GM18873 (cell line): ENCODE measurements around the gene COMMD3.
"Not testable (repeated sequence)": the region's sequence is repeated elsewhere in the genome, so short reads cannot be mapped to it uniquely, and the experiment has no call there.

Experiments used
- ATAC-seq: cut with Tn5 transposase; IDR thresholded peaks from one replicate; pipeline ENCODE4 v1.9.1; 2021; ENCODE audit warnings: mild to moderate bottlenecking, moderate library complexity, moderate number of reproducible peaks; ENCODE audit not compliant: unreplicated experiment, low FRiP score

COMMD3 gene

DNA sequence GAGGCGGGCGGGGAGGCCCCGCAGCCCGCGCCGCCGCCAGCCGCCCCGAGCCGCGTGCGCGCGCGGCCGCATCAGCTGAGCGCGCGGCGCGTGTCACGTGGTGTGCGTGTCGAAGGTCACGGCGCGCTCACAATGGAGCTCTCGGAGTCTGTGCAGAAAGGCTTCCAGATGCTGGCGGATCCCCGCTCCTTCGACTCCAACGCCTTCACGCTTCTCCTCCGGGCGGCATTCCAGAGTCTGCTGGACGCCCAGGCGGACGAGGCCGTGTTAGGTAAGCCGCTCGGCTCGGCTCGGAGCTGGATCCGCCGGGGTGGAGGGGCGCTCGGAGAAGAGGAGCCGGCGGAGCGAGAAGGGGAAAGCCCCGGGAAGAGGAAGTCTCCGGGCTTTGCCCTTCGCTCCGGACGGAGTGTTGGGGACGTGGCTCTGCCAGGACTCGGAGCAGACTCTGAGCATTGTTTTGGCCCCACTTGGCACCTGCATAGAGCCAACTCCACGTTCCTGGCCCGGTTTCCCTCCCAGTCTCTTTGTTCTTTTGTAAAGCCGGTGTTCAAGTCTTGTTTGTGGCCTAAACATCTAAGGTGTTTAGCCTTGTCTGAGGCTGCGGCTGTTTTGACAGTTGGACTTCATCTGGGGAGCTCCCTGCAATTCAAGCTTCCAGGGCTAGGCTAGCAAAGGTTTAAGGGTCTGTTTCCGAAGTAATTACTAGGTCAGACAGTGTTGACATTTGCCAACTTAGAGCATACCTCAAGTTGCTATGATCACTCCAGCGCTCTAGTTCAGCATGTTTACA, at the start of gene COMMD3:
Gene COMMD3, plus strand, starts transcription at position 103 of the 790 bp plus-strand sequence. Its CDS starts 30 bp downstream, at position 133.
- ATAC-seq: peak; percentile 61

DNA sequence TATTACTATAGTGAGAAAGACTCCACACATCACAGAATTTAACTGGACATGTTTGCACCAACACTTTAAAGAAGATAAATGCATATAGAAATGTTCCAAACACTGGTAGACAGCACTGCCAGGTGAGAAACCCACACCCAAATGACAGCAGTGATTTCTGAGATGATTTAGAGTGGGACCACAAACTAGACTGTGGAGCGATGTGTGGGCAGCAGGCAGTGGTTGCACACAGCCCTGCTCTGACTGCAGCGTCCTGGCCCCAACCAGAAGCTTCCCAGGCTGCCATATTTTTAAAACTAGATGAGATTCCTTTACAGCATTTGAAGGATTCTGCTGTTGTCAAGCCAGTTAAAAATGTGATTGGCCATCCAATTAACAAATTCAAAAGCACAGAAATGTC, 47.7 kb upstream of the COMMD3 start:
- no peak for ATAC-seq

DNA sequence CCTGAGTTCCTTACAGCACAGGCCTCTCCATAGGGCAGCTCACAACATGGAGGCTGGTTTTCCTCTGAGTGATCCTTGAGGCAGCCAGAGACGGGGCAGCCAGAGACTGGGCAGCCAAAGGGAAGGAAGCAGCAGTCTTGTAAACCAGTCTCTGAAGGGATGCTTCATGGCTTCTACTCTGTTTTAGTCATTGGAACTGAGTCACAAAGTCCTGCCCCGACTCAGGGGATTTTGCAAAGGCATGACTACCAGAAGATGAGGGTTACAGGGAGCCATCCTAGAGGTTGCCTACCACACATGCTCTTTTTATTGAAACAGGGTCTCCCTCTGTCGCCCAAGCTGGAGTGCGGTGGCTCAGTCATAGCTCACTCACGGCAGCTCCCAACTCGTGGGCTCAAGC, 44.4 kb upstream of the COMMD3 start:
- ATAC-seq: no peak

DNA sequence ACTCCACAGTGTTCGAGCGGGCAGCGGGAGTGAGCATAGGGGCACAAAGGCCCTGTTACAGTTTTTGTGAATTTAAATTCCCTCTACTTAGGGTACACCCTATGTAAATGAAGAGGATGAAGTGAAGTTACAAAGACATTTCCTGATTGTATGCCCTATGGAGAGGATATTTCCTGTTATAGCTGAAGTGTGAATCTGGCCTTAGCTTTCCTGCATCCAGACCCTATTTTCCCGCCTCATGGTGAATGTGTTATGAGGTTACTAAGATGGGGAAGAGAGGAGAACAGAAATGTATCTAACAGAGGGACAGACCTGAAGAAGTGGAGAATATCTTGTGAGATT, 37.8 kb upstream of the COMMD3 start:
- no peak for ATAC-seq

DNA sequence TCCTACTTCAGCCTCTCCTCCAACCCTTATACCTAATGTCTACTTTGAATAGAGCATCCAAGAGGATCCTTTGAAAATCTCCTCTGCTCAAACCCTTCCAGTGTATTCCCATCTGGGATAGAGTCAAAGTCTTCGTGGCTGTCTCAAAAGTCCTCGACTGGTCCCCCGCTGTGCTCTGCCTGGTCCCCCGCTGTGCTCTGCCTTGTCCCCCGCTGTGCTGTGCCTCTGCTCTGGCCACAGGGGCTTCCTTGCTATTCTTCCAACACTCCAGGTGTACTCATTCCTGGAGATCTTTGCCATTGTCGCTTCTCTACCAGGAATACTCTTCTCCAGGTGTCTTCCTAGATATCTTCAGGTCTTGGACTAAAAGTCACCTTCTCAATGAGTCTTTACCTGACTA, 36.1 kb upstream of the COMMD3 start:
- ATAC-seq: no peak

DNA sequence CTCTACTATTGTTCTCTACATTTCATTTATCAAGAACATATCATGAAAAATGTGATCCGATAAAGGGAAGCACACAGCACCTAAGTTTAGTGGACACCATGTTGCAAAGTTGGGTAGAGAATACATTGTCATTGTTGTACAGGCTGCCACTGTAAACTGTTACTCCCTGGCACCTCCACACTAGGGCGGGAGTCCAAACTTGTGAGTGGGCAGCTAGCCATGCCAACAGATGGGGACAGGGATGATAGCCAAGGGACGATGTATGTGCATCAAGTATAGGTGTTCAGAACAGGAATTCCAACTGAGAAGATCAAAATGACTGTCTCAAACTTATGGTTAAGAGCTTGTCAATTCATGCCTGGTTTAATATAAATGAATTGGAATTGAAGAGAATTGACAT, 31.1 kb upstream of the COMMD3 start:
- ATAC-seq: no peak

DNA sequence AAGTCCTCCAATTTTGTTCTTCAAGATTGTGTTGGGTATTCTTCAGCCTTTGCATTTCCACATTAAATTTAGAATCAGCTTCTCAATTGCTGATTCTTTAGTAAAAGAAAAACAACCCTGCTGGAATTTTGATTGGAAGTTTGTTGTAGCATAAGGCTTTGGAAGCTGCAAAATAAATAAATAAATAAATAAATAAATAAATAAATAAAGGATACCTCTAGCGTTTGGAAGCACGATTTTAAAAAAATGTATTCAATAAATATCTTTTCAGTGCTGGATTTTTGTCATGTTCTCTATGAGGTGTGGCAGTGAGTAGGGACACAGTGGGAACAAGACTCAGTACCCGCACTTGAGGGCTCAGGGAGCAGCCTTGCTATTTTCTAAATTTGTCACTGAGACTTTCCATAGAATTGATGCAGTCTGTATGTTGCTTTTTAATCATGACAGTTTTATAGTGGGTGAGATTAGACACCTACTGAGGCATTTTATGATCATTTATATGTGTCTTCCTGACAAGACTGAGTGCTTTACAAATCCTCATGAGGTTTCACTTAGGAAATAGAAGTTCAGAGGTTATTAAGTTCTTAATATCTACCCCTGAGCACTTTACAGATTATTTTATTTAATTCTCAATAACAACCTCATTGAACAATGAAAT, 22.3 kb upstream of the COMMD3 start:
- no peak for ATAC-seq

DNA sequence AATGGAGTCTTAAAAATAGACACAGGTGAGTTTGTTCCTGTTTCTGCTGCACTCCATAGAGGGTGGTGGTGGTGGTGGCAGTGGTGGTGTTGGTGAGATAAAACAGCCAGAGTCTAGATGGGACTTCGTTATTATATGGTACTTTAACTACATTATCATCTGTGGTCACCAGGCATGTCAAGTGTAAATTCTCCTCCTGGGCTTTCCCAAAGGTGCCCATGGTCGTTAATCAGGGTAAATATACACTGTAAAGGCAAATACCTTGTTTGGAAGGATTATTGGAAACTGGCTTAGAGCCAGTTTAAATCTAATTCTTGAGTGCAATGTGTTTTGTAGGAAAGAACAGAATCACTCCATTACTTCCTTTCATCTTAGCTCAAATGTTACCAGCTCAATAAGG, 21.5 kb upstream of the COMMD3 start:
- no peak for ATAC-seq

DNA sequence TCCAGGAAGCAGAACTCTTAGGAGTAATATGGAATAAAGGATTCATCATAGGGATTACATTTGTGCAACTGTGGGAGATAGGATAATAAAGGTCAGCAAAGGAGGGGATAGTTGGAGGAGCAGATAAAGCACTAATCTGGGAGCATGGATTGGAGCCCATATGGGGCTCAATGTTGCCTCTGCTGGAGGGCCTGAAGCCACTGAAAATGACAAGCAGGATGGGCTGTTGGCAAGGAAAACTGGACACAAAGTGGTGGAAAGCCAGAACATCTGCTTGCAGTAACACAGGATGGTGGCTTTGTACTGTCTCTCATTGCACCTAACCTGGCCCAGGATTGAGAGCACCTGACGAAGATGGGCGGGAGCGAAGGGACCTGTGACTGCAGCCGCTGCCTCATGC, 15.0 kb upstream of the COMMD3 start:
- no peak for ATAC-seq

DNA sequence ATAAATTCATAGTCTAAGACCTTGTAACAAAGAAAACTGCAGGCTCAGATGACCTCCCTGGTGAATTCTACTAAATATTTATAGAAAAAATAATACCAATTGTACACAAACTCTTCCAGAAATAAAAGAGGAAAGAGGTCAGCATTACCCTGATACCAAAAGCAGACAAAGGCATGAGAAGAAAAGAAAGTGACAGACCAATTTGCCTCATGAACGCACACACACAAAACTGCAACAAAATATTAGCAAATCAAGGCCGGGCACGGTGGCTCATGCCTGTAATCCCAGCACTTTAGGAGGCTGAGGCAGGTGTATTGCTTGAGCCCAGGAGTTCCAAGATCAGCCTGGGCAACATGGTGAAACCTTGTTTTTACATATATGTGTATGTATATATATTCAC, 12.7 kb upstream of the COMMD3 start:
- no peak for ATAC-seq

DNA sequence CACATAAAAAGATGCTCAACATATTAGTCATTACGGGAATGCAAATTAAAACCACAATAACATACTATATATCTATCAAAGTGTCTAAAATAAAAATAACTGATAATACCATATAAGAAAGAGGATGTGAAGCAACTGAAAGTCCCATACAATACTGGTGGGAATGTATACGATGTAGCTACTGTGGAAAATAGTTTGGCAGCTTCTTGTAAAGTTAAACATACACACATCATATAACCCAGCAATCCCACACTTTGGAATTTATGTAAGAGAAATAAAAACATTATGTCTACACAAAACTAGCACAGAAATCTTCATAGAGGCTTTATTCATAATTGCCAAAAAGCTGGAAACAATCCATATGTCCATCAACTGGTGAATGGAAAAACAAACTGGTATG, 10.5 kb upstream of the COMMD3 start:
- ATAC-seq: no peak

DNA sequence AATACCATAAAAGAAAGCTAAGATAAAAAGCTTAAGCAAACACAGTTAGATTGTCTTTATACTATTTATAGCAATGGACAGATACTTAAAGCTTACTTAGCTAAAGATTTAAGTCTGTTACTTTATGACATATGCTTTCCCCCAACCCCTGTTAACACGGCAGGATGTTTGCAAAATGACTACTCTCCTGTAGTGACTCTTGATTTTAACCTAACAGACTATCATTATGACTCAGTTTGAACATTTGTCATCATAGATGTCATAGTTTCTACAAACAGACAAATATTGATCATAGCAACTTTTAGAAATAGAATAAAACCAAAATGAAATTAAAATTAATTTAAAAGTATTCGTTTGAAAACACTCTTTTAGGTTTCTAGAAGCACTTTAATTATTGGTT, 7.8 kb upstream of the COMMD3 start:
- ATAC-seq: peak; percentile 94

DNA sequence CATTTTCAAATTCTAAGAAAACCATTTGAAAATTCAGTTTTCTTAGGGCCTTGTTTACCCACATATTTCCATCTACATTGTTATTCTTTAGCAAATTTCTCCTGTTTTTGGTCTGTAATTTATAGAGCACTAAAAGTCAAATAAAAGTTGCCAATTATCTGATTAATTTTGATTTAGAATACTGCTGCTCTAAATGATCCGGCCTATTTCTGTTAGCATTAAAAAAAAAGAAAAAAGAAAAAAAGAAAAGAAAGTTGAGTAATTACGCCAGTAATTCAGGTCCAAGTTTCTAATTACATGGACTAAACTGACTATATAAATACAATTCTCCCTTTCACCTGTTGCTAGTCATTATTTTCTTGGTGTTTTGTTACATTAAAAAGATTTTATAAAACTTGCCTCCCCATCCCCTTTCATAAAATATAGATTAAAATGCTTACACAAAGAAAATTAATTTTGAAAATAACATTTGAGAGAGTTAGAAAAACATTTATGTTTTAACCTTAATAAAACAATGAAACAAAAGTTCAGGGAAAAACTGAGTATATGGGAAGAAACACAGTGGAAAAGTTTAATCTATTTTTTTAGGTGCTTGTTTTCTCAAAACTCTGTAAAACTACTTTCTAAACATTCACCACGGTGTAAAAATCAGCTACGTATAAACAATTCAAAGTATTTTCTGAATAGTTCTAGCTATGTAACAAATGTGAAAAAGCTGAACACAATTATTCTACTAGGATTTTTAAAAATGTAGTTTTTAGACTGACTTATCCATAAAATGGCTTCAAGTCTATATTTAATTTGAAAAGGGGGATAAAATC, 6.8 kb upstream of the COMMD3 start:
- ATAC-seq: no peak

DNA sequence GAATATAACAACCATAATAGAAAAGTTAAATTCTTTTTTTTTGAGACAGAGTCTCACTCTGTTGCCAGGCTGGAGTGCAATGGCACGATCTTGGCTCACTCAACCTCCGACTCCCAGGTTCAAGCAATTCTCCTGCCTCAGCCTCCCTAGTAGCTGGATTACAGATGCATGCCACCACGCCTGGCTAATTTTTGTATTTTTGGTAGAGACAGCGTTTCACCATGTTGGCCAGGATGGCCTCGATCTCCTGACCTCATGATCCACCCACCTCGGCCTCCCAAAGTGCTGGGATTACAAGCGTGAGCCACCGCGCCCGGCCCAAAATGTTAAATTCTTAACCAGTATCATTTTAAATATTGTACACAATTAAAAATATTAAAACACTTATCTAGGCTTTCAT, 6.2 kb upstream of the COMMD3 start:
- ATAC-seq: not testable (repeated sequence)

DNA sequence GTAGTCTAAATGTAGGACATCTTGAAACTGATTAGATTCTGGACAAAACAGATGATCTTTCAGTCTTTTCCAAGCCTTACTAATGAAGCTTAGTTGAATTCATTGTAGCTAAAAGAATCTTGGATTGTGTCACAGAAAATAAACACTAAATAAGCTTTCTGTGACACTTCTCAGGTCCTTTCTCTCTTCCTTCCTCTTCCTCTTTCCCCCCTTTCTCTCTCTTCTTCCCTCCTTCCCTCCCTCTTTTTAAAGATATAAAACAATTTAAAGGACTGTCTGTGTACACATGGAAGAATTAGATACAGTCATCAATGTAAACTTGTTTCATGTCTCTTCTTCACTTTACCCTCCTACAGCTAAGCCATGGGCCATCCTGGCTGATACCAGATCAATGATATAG, 5.3 kb upstream of the COMMD3 start:
- no peak for ATAC-seq

DNA sequence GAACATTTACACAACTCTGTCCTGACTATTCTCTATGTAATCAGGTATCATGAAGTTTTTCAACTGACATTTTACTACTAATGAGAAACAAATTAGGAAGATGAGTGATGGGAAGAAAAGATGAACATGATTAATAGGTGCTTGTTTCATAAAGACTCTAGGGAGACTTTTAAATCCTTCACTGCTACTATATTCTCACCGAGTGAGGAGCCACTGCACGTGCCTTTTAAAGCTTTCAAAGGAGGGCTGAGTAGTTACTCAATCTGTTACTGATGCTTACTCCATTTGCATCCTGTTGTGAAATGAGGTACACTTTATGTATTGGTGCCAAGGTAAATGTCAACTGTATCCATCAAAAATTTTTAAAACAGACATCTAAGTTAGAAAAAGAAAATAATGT, 1.3 kb upstream of the COMMD3 start:
- ATAC-seq: no peak

DNA sequence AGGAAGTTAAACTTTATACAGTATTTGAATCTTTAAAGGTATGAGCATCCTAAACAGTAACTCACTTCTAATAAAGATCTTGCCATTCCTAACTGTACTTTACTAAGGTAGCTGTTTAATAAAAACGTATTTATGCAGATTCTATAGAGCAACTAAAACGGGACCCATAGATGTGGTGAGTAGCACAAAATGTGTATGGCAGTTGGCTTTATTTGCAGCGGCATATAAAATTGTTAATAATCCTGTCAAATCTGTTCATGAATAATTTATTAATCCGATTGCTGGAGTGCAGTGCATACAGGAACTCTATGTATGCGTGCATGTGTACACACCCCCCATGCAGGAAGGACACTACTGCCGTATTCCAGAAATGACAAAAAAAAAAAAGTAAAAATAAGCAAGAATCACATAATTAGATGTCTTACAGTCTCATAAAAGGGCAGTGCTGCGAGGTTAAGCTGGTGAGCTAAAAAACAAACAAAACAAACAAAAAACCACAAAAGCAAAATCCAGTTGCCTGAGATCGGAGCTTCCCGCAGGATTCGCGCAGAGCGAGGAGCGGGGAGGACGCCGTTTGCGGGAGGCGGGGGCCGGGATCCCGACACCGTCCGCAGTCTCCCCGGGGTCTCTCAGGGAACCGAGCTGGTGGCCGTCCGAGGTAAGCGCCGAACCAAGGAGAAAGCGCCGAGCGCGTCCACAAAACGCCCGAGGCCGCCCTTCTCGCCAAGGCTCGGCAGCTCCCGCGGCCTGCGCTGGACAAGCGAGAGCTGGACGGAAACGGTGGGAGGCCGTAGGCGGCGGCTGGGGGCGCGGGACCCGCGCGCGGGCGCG, 518 bp upstream of the COMMD3 start:
- ATAC-seq: peak; percentile 8

DNA sequence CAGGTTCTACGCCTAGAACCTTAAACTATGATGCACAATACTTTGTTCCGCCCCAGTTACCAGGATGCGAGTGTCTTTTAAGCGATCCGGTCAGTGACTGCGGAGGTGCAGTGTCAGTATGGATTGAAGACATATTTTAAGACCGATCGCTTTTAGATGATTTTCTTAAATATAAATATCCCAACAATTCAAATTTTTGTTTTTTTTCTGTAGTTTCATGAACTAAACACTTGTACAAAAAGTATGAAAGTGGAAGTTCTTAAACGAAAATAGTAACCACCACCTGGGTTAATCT, 835 bp downstream of the COMMD3 start:
- ATAC-seq: peak; percentile 30

DNA sequence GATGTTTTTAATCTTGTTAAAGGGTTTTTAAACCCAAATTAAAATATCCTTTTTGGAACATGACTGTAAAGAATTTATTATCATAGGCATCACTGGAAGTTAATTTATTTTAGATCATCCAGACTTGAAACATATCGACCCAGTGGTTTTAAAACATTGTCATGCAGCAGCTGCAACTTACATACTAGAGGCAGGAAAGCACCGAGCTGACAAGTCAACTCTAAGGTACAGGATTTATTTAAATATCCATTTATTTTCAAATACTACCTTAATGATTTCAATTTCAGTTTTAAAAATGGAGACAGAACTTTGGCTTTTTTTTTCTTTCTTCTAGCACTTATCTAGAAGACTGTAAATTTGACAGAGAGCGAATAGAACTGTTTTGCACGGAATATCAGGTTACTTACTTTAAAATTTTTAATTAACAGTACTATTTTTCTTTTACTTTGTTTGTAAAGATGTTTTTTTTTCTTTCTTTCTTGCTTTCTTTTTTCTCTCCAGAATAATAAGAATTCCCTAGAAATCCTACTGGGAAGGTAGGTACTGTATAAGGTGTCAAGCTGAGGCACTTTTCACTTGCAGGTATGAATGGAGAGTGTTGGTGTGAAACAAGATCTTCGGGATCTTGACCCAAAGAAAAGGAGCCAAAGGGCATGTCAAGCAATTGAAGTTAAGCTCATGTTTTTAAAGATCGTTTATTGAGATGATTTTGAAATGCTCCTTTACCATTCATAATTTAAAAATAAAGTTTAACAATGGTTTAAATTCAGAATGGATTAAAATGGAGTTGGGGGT, 1.8 kb downstream of the COMMD3 start:
- no peak for ATAC-seq

DNA sequence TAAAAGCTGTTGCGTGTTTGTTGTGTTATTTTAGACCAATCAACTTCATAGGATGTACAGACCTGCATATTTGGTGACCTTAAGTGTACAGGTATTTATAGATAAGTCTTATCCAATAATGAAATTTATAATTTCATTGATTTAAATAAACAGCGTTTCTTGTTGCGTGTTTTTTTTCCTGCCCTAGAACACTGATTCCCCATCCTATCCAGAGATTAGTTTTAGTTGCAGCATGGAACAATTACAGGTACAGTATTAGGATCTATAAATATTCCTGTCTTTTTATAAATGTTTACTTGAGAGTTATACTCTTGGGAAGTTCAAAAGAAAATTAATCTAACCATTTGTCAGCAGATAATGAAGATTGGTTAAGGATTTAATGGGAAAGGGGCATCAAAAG, 2.6 kb downstream of the COMMD3 start:
- no peak for ATAC-seq
